Measurements from ENCODE around the gene JAKMIP3.
"Not testable (repeated sequence)": the region's sequence is repeated elsewhere in the genome, so short reads cannot be mapped to it uniquely, and the experiment has no call there.

Gene JAKMIP3

DNA sequence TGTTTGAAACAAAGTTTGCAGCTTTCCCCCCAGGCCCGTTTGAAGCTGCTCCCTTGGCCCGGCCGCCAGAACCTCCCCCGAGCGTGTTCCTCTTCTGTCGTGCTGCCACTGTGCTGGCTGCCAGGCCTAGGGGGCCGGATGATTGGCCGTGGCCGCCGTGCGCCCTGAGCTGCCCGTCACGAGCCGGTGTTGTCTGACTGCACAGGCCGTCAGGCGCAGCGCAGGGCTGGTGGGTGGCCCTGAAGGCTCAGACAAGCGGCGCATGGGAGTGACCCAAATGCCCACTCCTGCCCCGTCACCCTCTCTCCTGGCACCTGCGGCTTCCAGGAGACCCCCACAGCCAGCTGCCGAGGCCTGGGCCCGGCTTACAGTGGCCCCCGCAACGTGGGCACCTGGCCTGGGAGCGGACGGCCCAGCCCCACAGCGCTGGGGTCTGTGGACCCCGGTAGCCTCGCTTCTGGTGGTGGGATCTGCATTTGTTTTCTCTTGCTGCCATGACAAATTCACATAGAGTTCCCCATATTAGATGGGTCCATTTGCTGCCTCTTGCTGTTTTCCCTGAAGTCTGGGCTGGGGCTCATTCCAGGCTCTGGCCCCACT, 13.1 kb downstream of the JAKMIP3 start:
- Histone ChIP-seq H3K36me3 (no peaks in the 10 kb centered on the region), H3K9me3 (no peaks in the 10 kb centered on the region), H3K4me1 (no peaks in the 10 kb centered on the region), H3K27ac (no peak overlapping the region), H3K4me3 (no peak overlapping the region), H3K27me3 (peaks cover 0 to 4% of the 10 kb centered on the region in 2 donors)
- intact Hi-C loops (cut with DNase I; ENCODE audit: low total_unique reads), result no loop called here
- TF ChIP-seq, protein P1, sequence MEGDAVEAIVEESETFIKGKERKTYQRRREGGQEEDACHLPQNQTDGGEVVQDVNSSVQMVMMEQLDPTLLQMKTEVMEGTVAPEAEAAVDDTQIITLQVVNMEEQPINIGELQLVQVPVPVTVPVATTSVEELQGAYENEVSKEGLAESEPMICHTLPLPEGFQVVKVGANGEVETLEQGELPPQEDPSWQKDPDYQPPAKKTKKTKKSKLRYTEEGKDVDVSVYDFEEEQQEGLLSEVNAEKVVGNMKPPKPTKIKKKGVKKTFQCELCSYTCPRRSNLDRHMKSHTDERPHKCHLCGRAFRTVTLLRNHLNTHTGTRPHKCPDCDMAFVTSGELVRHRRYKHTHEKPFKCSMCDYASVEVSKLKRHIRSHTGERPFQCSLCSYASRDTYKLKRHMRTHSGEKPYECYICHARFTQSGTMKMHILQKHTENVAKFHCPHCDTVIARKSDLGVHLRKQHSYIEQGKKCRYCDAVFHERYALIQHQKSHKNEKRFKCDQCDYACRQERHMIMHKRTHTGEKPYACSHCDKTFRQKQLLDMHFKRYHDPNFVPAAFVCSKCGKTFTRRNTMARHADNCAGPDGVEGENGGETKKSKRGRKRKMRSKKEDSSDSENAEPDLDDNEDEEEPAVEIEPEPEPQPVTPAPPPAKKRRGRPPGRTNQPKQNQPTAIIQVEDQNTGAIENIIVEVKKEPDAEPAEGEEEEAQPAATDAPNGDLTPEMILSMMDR (IDR thresholded peaks at IDR 0.05), result no peak
- DNase-seq, result no peak

DNA sequence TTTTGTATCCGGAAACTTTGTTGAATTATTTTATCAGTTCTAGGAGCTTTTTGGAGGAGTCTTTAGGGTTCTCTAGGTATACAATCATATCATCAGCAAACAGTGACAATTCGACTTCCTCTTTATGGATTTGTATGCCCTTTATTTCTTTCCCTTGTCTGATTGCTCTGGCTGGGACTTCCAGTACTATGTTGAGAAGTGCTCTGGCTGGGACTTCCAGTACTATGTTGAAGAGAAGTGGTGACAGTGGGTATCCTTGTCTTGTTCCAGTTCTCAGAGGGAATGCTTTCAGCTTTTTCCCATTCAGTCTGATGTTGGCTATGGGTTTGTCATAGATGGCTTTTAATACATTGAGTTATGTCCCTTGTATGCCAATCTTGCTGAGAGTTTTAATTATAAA, 18.6 kb downstream of the JAKMIP3 start:
- DNase-seq; H3K27me3 ChIP-seq; H3K4me3 ChIP-seq; intact Hi-C loops (cut with DNase I; ENCODE audit: low total_unique reads); H3K36me3 ChIP-seq; H3K27ac ChIP-seq; H3K9me3 ChIP-seq; H3K4me1 ChIP-seq: not testable (repeated sequence)

DNA sequence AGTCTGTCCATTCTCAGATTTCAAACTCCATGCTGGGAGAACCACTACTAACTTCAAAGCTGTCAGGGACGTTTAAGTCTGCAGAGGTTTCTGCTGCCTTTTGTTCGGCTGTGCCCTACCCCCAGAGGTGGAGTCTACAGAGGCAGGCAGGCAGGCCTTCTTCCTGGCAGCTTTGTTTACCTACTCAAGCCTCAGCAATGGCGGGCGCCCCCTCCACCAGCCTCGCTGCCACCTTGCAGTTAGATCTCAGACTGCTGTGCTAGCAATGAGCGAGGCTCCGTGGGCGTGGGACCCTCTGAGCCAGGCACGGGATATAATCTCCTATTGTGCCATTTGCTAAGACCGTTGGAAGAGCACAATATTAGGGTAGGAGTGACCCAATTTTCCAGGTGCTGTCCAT, 27.5 kb downstream of the JAKMIP3 start:
- H3K4me3 ChIP-seq; H3K4me1 ChIP-seq; H3K9me3 ChIP-seq; H3K27ac ChIP-seq; intact Hi-C loops (cut with DNase I; ENCODE audit: low total_unique reads); H3K36me3 ChIP-seq; H3K27me3 ChIP-seq; DNase-seq: not testable (repeated sequence)

DNA sequence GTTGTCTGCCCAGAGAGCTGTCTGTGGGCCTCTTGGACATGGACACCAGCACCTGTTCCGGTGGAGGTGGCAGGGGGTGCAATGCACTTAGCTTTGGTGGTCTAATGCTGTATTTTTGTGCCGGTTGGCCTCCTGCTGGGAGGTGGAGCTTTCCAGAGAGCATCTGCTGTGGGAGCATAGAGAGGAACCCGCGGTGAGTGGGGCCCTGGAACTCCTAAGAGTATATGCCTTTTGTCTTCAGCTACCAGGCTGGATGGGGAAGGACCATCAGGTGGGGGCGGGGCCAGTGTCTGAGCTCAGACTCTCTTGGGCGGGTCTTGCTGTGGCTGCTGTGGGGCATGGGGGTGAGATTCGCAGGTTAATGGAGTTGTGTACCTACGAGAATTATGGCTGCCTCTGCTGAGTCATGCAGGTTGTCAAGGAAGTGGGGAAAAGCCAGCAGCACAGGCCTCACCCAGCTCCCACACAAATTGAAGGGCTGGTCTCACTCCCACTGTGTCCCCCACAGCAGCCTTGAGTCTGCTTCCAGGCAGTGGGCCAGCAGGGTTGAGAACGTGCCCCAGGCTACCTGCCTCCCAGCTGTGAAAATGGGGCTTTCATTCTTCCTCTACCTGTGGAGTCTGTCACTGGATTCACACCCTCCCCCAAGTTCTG, 29.0 kb downstream of the JAKMIP3 start:
- no peaks in the 10 kb centered on the region for H3K36me3 ChIP-seq
- H3K27me3 ChIP-seq, result peaks cover 0 to 9% of the 10 kb centered on the region in 2 donors
- H3K27ac ChIP-seq, result no peak overlapping the region
- intact Hi-C loops (cut with DNase I; ENCODE audit: low total_unique reads), result no loop called here
- DNase-seq, result no peak
- no peaks in the 10 kb centered on the region for H3K4me1 ChIP-seq
- no peaks in the 10 kb centered on the region for H3K9me3 ChIP-seq
- TF ChIP-seq, protein P1 (IDR thresholded peaks at IDR 0.05), result no peak
- H3K4me3 ChIP-seq, result no peak overlapping the region

DNA sequence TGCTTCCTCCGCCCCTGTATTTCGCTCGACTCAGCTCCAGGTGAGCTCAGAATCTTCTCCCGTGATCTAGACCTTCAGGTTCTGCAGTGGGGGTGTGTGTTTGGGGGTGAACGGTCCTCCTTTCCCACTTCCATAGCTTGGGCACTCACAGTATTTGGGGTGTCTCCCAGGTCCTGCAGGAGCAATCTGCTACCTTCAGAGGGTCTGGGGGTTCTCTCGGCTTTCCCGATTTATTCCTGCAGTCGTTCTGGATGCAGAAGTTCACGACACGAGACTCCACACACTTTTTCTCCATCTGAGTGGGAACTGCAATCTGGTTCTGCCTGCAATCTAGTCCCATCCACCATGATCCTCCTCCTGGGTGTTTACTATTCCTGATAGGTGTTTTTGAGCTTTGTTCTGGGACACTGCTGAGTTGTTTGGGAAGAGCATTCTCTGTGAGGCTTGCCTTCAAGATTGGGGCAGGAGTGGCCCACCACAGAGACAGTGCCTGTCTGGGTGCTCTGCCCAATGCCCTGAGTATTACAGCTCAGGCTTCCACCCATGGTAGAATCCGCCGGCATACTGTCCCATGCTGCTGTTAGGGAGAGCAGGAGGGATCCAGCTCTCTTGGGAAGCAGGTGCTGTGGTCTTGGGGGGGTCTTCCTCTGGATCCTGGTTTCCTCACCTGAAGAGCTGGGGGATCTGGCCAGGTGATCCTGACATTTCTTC, 29.8 kb downstream of the JAKMIP3 start:
- Histone ChIP-seq H3K27ac (no peak overlapping the region), H3K4me1 (no peaks in the 10 kb centered on the region), H3K9me3 (no peaks in the 10 kb centered on the region), H3K36me3 (no peaks in the 10 kb centered on the region), H3K27me3 (peaks cover 0 to 13% of the 10 kb centered on the region in 2 donors), H3K4me3 (no peak overlapping the region)
- TF ChIP-seq, protein P1 (IDR thresholded peaks at IDR 0.05), result no peak
- intact Hi-C loops (cut with DNase I; ENCODE audit: low total_unique reads), result no loop called here
- no peak for DNase-seq

GRCh38 chr10:132096223-132096622, 30.5 kb downstream of the JAKMIP3 start:
- Histone ChIP-seq H3K27ac (no peak overlapping the region), H3K27me3 (peaks cover 0 to 19% of the 10 kb centered on the region in 2 donors), H3K36me3 (no peaks in the 10 kb centered on the region), H3K9me3 (no peaks in the 10 kb centered on the region), H3K4me3 (no peak overlapping the region), H3K4me1 (no peaks in the 10 kb centered on the region)
- intact Hi-C loops (cut with DNase I; ENCODE audit: low total_unique reads), result no loop called here
- TF ChIP-seq, protein P1 (IDR thresholded peaks at IDR 0.05), result no peak
- DNase-seq, result no peak
